ENCODE measurements around the gene BCL2L2. TPM values are rescaled to one million over a fixed set of nuclear protein-coding genes. Genes with fewer than 3 reads are reported as not detected.
A peak's percentile ranks its signal among the peaks of the same experiment; 100 is the strongest.

Gene BCL2L2
- total RNA-seq, 1 experiment from 2014 or later = 18.2 TPM

DNA sequence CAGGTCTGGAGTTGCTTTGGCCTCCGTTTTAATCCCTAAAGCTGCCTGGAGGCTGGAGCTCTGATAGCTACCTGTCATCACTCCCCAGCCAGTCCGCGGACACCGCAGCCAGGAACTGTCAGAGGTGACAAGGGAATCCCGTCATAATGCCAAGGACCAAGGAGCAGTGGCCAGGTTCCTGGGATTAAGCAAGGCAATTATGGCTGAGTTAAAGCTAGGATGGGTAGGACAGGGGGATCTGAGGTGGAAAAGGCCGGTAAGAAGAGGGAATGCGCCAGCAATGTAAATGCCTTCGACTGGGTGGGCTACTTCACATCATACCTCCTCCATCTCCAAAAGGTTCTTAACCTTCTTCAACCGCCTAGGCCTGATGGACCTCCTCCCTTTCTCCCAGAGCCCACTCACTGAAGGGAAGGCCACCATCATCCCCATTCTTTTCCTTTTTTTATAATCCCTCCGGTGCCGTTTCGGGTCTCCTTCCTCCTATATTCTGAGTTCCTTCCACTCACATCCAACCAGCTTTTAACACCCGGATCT, 5.9 kb upstream of the BCL2L2 start (continued):
- TF ChIP-seq, protein P1, sequence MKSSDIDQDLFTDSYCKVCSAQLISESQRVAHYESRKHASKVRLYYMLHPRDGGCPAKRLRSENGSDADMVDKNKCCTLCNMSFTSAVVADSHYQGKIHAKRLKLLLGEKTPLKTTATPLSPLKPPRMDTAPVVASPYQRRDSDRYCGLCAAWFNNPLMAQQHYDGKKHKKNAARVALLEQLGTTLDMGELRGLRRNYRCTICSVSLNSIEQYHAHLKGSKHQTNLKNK (CRISPR knock-in tag; IDR thresholded peaks at IDR 0.05) = no peak
- TF ChIP-seq GRHL2 (CRISPR knock-in tag; IDR thresholded peaks at IDR 0.05; ENCODE audit: insufficient replicate concordance, severe bottlenecking) (no peak), ERG (CRISPR knock-in tag; IDR thresholded peaks at IDR 0.05) (no peak), SP1 (CRISPR knock-in tag; conservative IDR thresholded peaks at IDR 0.05) (no peak), ATF3 (CRISPR knock-in tag; conservative IDR thresholded peaks at IDR 0.05) (no peak), TCF7 (CRISPR knock-in tag; IDR thresholded peaks at IDR 0.05; ENCODE audit: low read depth) (no peak), IRF2 (CRISPR knock-in tag; IDR thresholded peaks at IDR 0.05; ENCODE audit: borderline replicate concordance, low read depth) (no peak), ZNF423 (CRISPR knock-in tag; IDR thresholded peaks at IDR 0.05) (no peak)

DNA sequence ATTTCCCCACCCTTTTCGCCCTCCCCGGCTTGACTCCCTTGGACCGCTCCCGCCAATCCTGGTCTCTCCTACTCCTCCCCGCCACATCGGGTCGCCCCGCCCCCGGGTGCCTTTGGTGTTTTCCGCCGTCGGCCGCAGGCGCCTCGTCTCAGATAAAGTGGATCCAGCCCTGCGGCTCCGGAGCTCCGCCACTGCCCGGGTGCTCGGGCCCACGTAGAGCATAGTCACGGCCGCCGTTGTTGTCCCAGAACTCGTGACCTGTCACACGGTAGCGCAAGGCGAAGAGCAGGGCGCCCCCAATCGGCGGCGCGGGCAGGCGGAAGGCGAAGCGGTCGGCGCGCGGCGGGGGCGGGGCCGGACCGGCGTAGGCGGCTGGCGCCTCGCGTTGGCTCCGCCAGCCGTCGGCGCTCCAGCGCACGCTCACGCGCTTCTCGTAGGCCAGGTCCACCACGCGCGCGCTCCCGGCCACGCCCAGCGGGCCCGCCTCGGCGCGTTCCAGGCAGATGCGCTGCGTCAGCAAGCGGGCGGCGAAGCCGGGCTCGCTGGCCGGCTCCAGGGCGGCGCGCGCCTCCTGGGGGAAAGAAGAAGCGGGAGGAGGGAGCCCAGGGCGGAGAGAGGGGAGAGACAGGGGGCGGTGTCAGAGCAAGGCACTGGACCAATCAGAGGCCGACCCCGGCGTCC, 5.2 kb upstream of the BCL2L2 start:
- H3K27me3 Mint-ChIP-seq (ENCODE audit: low read depth) = peaks cover 63% of the 10 kb centered on the region
- peak; percentile 83 for ATAC-seq
- CTCF ChIA-PET = interaction anchor here (0.6 to 3.7 kb wide), 18 partner anchors 9 to 233 kb away, joined by 3 to 27 read pairs (median 6); partner anchors contain the start of genes CEBPE, CMTM5, HOMEZ and PABPN1
- peak; percentile 98 for DNase-seq (ENCODE audit: low spot score)
- peak overlapping the region; percentile 85 for H3K4me3 Mint-ChIP-seq
- H3K9me3 Mint-ChIP-seq = no peaks in the 10 kb centered on the region
- H3K27ac Mint-ChIP-seq = peak overlapping the region; percentile 91
- POLR2A ChIA-PET = interaction anchor here (1.2 to 2.7 kb wide), 3 partner anchors 15 to 206 kb away, joined by 4 to 18 read pairs (median 8); partner anchors contain the start of genes ACIN1, C14orf119, HOMEZ and PABPN1
- peaks cover 10% of the 10 kb centered on the region for H3K4me1 Mint-ChIP-seq
- peaks cover 5% of the 10 kb centered on the region for H3K36me3 Mint-ChIP-seq
- TF ChIP-seq, protein P2, sequence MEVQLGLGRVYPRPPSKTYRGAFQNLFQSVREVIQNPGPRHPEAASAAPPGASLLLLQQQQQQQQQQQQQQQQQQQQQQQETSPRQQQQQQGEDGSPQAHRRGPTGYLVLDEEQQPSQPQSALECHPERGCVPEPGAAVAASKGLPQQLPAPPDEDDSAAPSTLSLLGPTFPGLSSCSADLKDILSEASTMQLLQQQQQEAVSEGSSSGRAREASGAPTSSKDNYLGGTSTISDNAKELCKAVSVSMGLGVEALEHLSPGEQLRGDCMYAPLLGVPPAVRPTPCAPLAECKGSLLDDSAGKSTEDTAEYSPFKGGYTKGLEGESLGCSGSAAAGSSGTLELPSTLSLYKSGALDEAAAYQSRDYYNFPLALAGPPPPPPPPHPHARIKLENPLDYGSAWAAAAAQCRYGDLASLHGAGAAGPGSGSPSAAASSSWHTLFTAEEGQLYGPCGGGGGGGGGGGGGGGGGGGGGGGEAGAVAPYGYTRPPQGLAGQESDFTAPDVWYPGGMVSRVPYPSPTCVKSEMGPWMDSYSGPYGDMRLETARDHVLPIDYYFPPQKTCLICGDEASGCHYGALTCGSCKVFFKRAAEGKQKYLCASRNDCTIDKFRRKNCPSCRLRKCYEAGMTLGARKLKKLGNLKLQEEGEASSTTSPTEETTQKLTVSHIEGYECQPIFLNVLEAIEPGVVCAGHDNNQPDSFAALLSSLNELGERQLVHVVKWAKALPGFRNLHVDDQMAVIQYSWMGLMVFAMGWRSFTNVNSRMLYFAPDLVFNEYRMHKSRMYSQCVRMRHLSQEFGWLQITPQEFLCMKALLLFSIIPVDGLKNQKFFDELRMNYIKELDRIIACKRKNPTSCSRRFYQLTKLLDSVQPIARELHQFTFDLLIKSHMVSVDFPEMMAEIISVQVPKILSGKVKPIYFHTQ (CRISPR knock-in tag; IDR thresholded peaks at IDR 0.05) = no peak
- TF ChIP-seq, protein P3, sequence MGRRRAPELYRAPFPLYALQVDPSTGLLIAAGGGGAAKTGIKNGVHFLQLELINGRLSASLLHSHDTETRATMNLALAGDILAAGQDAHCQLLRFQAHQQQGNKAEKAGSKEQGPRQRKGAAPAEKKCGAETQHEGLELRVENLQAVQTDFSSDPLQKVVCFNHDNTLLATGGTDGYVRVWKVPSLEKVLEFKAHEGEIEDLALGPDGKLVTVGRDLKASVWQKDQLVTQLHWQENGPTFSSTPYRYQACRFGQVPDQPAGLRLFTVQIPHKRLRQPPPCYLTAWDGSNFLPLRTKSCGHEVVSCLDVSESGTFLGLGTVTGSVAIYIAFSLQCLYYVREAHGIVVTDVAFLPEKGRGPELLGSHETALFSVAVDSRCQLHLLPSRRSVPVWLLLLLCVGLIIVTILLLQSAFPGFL (CRISPR knock-in tag; IDR thresholded peaks at IDR 0.05; ENCODE audit: borderline replicate concordance) = no peak
- TF ChIP-seq ZNF263 (CRISPR knock-in tag; IDR thresholded peaks at IDR 0.05; ENCODE audit: low read depth) (0 out of 2 replicates have a peak, but pooled peaks have one; percentile 22), TEAD1 (CRISPR knock-in tag; IDR thresholded peaks at IDR 0.05) (peak; percentile 66; the same call in 1 of the 2 replicates), E2F4 (CRISPR knock-in tag; IDR thresholded peaks at IDR 0.05; ENCODE audit: borderline replicate concordance, low read depth) (no peak), FOXP4 (CRISPR knock-in tag; IDR thresholded peaks at IDR 0.05) (peak; percentile 77), TEAD4 (CRISPR knock-in tag; IDR thresholded peaks at IDR 0.05) (peak; percentile 52; the same call in 1 of the 2 replicates), GABPB1 (CRISPR knock-in tag; IDR thresholded peaks at IDR 0.05) (peak; percentile 84), NR2C2 (CRISPR knock-in tag; IDR thresholded peaks at IDR 0.05) (no peak), FOXK1 (CRISPR knock-in tag; IDR thresholded peaks at IDR 0.05) (peak; percentile 90), TP53 (CRISPR knock-in tag; IDR thresholded peaks at IDR 0.05) (peak; percentile 90), USF1 (CRISPR knock-in tag; IDR thresholded peaks at IDR 0.05) (peak; percentile 78; the same call in 1 of the 2 replicates), CREM (CRISPR knock-in tag; IDR thresholded peaks at IDR 0.05) (peak; percentile 79)
- TF ChIP-seq, protein P4, sequence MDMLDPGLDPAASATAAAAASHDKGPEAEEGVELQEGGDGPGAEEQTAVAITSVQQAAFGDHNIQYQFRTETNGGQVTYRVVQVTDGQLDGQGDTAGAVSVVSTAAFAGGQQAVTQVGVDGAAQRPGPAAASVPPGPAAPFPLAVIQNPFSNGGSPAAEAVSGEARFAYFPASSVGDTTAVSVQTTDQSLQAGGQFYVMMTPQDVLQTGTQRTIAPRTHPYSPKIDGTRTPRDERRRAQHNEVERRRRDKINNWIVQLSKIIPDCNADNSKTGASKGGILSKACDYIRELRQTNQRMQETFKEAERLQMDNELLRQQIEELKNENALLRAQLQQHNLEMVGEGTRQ (CRISPR knock-in tag; IDR thresholded peaks at IDR 0.05) = peak; percentile 82

All from WTC11 (cell line).